ENCODE data around the gene LARGE2.
A peak's percentile ranks its signal among the peaks of the same experiment; 100 is the strongest.

Gene LARGE2

GRCh38 chr11:45961751-45962240 is 39.3 kb downstream of the LARGE2 start:
- TF ChIP-seq SIN3A (IDR thresholded peaks at IDR 0.05; ENCODE audit: borderline replicate concordance, insufficient read depth, low read length) (no peak), FOXP2 (optimal IDR thresholded peaks at IDR 0.05; ENCODE audit: borderline replicate concordance, extremely low read depth, extremely low read length, insufficient read depth) (no peak), POLR2AphosphoS5 (IDR thresholded peaks at IDR 0.05; ENCODE audit: low read depth, low read length) (no peak), REST (IDR thresholded peaks at IDR 0.05; ENCODE audit: insufficient read depth in 1 of 2, low read depth in 2 of 2, low read length in 2 of 2) (no peak), TAF1 (IDR thresholded peaks at IDR 0.05; ENCODE audit: borderline replicate concordance, insufficient read depth, low read length) (no peak)

GRCh38 chr11:45964911-45965389 is 42.5 kb downstream of the LARGE2 start:
- TF ChIP-seq TAF1 (IDR thresholded peaks at IDR 0.05; ENCODE audit: borderline replicate concordance, insufficient read depth, low read length) (no peak), FOXP2 (optimal IDR thresholded peaks at IDR 0.05; ENCODE audit: borderline replicate concordance, extremely low read depth, extremely low read length, insufficient read depth) (peak; percentile 26), REST (IDR thresholded peaks at IDR 0.05; ENCODE audit: insufficient read depth in 1 of 2, low read depth in 2 of 2, low read length in 2 of 2) (0 out of 4 replicates have a peak, but pooled peaks of 1 of the 2 experiments have one; percentile 18), POLR2AphosphoS5 (IDR thresholded peaks at IDR 0.05; ENCODE audit: low read depth, low read length) (no peak), SIN3A (IDR thresholded peaks at IDR 0.05; ENCODE audit: borderline replicate concordance, insufficient read depth, low read length) (0 out of 2 replicates have a peak, but pooled peaks have one; percentile 36)

- TF ChIP-seq FOXP2 (optimal IDR thresholded peaks at IDR 0.05; ENCODE audit: borderline replicate concordance, extremely low read depth, extremely low read length, insufficient read depth) = no peak
- no peak for TF ChIP-seq POLR2AphosphoS5 (IDR thresholded peaks at IDR 0.05; ENCODE audit: low read depth, low read length)
- no peak for TF ChIP-seq REST (IDR thresholded peaks at IDR 0.05; ENCODE audit: insufficient read depth in 1 of 2, low read depth in 2 of 2, low read length in 2 of 2)
- TF ChIP-seq SIN3A (IDR thresholded peaks at IDR 0.05; ENCODE audit: borderline replicate concordance, insufficient read depth, low read length) = no peak
- no peak for TF ChIP-seq TAF1 (IDR thresholded peaks at IDR 0.05; ENCODE audit: borderline replicate concordance, insufficient read depth, low read length)
Observed at GRCh38 chr11:45967506-45967905, 45.0 kb downstream of the LARGE2 start.

GRCh38 chr11:45968901-45969300 is 46.4 kb downstream of the LARGE2 start:
- TF ChIP-seq REST (IDR thresholded peaks at IDR 0.05; ENCODE audit: insufficient read depth in 1 of 2, low read depth in 2 of 2, low read length in 2 of 2) (no peak), POLR2AphosphoS5 (IDR thresholded peaks at IDR 0.05; ENCODE audit: low read depth, low read length) (no peak), TAF1 (IDR thresholded peaks at IDR 0.05; ENCODE audit: borderline replicate concordance, insufficient read depth, low read length) (no peak), FOXP2 (optimal IDR thresholded peaks at IDR 0.05; ENCODE audit: borderline replicate concordance, extremely low read depth, extremely low read length, insufficient read depth) (no peak), SIN3A (IDR thresholded peaks at IDR 0.05; ENCODE audit: borderline replicate concordance, insufficient read depth, low read length) (no peak)

Measured in PFSK-1 (cell line).